Right atrium auricular region (tissue), 2 donors: ENCODE measurements around the gene DTX1. TPM values are rescaled to one million over a fixed set of nuclear protein-coding genes. Genes with fewer than 3 reads are reported as not detected.

Source experiments
- DNase-seq: peaks from one replicate; pipeline ENCODE4 v3.0.0-alpha.2; 2019; ENCODE audit warnings: low spot score
- H3K27ac ChIP-seq, 2 donors: fragments of 200-600 bp; sonication (generic); 1 replicate in 1 of 2; 2 replicates in 1 of 2; pipeline ENCODE4 v1.5.1; 2016 to 2019
- H3K27me3 ChIP-seq, 2 donors: fragments of 200-600 bp; sonication (generic); one replicate each; pipeline versions ENCODE4 v1.5.1 to v1.6.0; 2017 to 2019
- H3K36me3 ChIP-seq: fragments of 200-600 bp; sonication (generic); one replicate; pipeline ENCODE4 v1.5.1; 2016
- H3K4me1 ChIP-seq, 2 donors: fragments of 200-600 bp; sonication (generic); one replicate each; pipeline versions ENCODE4 v1.5.1 to v1.6.0; 2017 to 2019
- H3K4me3 ChIP-seq, 2 donors: fragments of 200-600 bp; sonication (generic); 1 replicate in 1 of 2; 2 replicates in 1 of 2; pipeline ENCODE4 v1.5.1; 2017 to 2019; ENCODE audit warnings: mild to moderate bottlenecking in 1 of 2, moderate library complexity in 1 of 2
- H3K9me3 ChIP-seq, 2 donors: fragments of 200-600 bp; sonication (generic); one replicate each; pipeline ENCODE4 v1.5.1; 2019
- CTCF ChIP-seq, 2 donors: fragments of 200-600 bp; sonication (generic); IDR thresholded peaks; one replicate each; pipeline ENCODE4 v1.5.1; 2019; ENCODE audit warnings: antibody characterized with exemption in 2 of 2
- total RNA-seq, 2 donors: library from RNA; depleted of rRNA; stranded (reverse); fragments of >200 nt; gene quantifications; one replicate each; pipeline ENCODE4 v1.1.0, GENCODE V29; 2016

Gene DTX1
- total RNA-seq, 2 donors from 2014 or later: 1.2 to 4.0 TPM

GRCh38 chr12:113064395-113065125 is 8.0 kb downstream of the DTX1 start:
- no peak overlapping the region for H3K4me3 ChIP-seq
- no peaks in the 10 kb centered on the region for H3K27me3 ChIP-seq
- no peaks in the 10 kb centered on the region for H3K36me3 ChIP-seq
- no peak overlapping the region for H3K27ac ChIP-seq
- no peak for DNase-seq
- TF ChIP-seq CTCF (IDR thresholded peaks at IDR 0.05): no peak
- H3K4me1 ChIP-seq: no peaks in the 10 kb centered on the region
- H3K9me3 ChIP-seq: no peaks in the 10 kb centered on the region

DNA sequence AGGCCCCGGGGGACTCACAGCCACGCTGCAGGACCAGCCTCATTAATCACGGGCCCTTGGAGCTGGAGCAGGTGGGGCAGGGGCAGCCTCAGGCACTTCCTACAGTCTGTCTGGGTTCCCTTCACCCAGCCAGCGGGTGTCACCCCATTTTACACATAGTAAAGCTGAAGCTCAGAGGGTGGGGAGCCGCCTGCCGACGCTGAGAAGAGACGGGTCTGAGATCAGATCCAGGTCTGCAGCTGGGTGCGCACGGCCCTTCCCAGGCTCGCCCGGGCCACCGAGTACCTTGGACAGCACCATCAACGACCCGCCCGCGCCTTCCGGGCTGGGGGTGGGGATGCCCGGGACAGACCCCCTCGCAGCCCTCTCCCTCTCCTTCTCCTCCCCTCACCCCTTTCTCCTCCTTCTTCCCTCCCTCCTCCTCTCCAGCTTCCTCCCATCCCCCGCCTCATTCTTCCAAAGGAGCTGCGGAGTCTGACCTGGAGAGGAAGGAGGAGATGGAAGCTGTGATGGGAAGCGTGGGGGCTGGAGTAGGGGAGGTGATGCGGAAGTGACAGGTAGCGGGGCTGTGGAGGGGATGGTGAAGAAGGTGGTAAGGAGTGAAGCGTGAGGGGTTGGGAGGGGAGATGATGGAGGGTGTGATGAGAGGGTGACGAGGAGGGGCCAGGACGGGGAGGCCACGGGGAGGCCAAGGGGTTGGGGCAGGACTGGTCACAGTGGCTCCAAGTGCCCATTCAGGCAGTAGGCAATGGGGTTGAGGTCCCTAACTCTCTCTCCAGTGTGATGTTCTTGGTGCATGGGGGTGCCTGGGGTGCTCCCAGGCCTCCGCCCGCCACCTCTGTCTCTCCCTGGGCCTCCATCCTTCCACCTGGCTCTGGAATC is 8.8 kb downstream of the DTX1 start:
- Histone ChIP-seq H3K36me3 (no peaks in the 10 kb centered on the region), H3K27ac (no peak overlapping the region), H3K27me3 (no peaks in the 10 kb centered on the region), H3K4me3 (no peak overlapping the region), H3K4me1 (no peaks in the 10 kb centered on the region), H3K9me3 (no peaks in the 10 kb centered on the region)
- TF ChIP-seq CTCF (IDR thresholded peaks at IDR 0.05): no peak
- no peak for DNase-seq

- H3K4me3 ChIP-seq: no peak overlapping the region
- no peak for TF ChIP-seq CTCF (IDR thresholded peaks at IDR 0.05)
- no peak overlapping the region for H3K27ac ChIP-seq
- H3K27me3 ChIP-seq: no peaks in the 10 kb centered on the region
- DNase-seq: no peak
- H3K4me1 ChIP-seq: no peaks in the 10 kb centered on the region
- H3K36me3 ChIP-seq: no peaks in the 10 kb centered on the region
- no peaks in the 10 kb centered on the region for H3K9me3 ChIP-seq
These were observed 10.4 kb downstream of the DTX1 start for GRCh38 chr12:113066813-113067400.

DNA sequence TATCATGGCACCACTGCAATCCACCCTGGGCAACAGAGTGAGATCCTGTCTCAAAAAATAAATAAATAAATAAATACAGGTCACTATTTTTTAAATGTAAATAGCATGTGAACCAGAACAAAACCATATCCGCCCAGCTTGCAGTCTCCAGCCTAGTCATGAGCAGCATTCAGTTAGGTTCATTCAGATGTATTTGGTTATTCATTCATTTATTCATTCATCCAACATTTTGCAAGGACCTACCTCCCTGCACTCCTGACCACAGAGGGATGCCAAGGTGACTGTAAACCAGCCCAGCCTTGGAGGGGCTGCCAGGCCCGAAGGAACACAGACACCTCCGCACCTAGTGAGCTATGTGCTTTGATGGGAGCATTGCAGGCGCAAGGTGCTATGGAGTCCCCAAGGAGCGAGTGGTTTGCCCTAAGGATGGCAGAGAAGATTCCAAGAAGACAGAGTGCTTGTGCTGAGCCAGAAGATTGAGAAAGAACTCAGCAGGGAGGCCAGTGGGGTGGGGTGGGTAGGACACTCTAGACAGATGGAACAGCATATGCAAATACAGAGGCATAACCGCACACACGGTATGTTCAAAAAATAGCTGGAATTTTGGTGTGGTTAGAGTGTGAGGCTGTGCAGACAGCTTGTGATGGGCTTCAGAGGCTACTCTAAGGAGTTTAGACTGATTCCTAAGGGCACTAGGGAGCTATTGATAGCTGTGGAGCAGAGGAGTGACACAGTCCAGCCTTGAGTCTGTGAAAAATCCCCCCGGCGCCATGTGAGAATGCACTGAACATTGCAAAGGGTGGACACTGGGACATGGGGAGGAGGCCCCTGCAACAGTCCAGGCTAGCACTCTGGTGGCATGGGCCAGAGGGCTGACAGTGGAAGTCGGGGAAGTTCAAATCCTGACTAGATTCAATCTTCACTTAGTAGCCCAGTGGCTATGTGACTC is 11.7 kb downstream of the DTX1 start:
- H3K9me3 ChIP-seq: no peaks in the 10 kb centered on the region
- no peaks in the 10 kb centered on the region for H3K36me3 ChIP-seq
- no peak for DNase-seq
- no peak for TF ChIP-seq CTCF (IDR thresholded peaks at IDR 0.05)
- no peaks in the 10 kb centered on the region for H3K27me3 ChIP-seq
- no peaks in the 10 kb centered on the region for H3K4me1 ChIP-seq
- no peak overlapping the region for H3K27ac ChIP-seq
- no peak overlapping the region for H3K4me3 ChIP-seq

DNA sequence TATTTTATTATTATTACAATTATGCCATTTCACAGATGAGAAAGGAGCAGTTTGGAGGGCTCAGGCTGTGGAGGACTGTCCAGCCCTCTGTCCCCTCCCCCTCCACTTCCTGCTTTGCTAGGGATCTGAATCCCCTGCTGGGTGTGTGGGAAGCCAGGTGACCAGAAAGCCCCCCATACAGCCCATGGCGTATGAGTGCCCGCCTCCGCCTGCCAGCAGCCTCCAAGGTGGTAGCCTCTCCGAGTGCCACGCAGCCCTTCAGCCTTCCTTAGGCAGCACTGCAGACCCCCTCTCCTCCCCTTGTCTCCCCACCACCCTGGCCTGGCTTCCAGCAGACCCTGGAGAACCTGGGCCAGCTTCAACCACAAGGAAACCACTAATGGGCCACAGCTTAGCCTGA is 12.6 kb downstream of the DTX1 start:
- Histone ChIP-seq H3K27me3 (no peaks in the 10 kb centered on the region), H3K27ac (no peak overlapping the region), H3K4me3 (no peak overlapping the region), H3K36me3 (no peaks in the 10 kb centered on the region), H3K4me1 (no peaks in the 10 kb centered on the region), H3K9me3 (no peaks in the 10 kb centered on the region)
- TF ChIP-seq CTCF (IDR thresholded peaks at IDR 0.05): no peak
- DNase-seq: no peak
